H1 (cell line): Measurements from ENCODE around the gene SLC9A3. TPM values are rescaled to one million over a fixed set of nuclear protein-coding genes. Genes with fewer than 3 reads are reported as not detected.

Experiments
- CTCF ChIA-PET: fragments of 300-600 bp; sonication (Branson Sonifier 250); formaldehyde crosslinking; loops from one replicate; lab custom pipeline; 2021; ENCODE audit not compliant: partially characterized antibody; lab: Charles Lee
- POLR2A ChIA-PET: fragments of 300-600 bp; sonication (Branson Sonifier 250); formaldehyde crosslinking; loops from one replicate; lab custom pipeline; 2021; ENCODE audit warnings: inconsistent platforms; ENCODE audit not compliant: partially characterized antibody; lab: Charles Lee
- DNase-seq, 2 experiments: peaks; one replicate each; pipeline versions ENCODE4 v3.0.0 to v3.0.0-alpha.2; 2010 to 2022; ENCODE audit warnings: low spot score in 2 of 2, low read depth in 1 of 2, mixed read lengths in 1 of 2
- FAIRE-seq: peaks from 2 replicates; lab custom pipeline; 2011; peaks lifted over from hg19 to GRCh38; lab: Jason Lieb, UNC
- H2AFZ ChIP-seq: 2 replicates; pipeline ENCODE4 v1.8.1; 2012; ENCODE audit warnings: low read length, inconsistent platforms
- H2AK5ac ChIP-seq: 2 replicates; pipeline ENCODE4 v1.6.1; 2013; ENCODE audit warnings: low read depth, low read length
- H2BK120ac ChIP-seq: replicated peaks from 2 replicates; pipeline ENCODE3; 2013; ENCODE audit warnings: low read depth, low read length, inconsistent platforms
- H2BK12ac ChIP-seq: 2 replicates; pipeline ENCODE4 v1.6.1; 2013; ENCODE audit warnings: low read depth, low read length
- H2BK15ac ChIP-seq: 2 replicates; pipeline ENCODE4 v1.6.1; 2013; ENCODE audit warnings: low read length
- H2BK20ac ChIP-seq: 2 replicates; pipeline ENCODE4 v1.6.1; 2013; ENCODE audit warnings: low read length
- H2BK5ac ChIP-seq: 2 replicates; pipeline ENCODE4 v1.6.1; 2013; ENCODE audit warnings: low read depth, low read length
- H3K14ac ChIP-seq: 2 replicates; pipeline ENCODE4 v1.6.1; 2013; ENCODE audit warnings: inconsistent platforms; ENCODE audit not compliant: insufficient read length
- H3K18ac ChIP-seq: 2 replicates; pipeline ENCODE4 v1.6.1; 2013; ENCODE audit warnings: low read length; ENCODE audit errors: extremely low read depth
- H3K23ac ChIP-seq: 2 replicates; pipeline ENCODE4 v1.6.1; 2013; ENCODE audit warnings: inconsistent platforms; ENCODE audit not compliant: insufficient read length
- H3K23me2 ChIP-seq: 2 replicates; pipeline ENCODE4 v1.6.1; 2013; ENCODE audit warnings: low read depth, low read length
- H3K27ac ChIP-seq: 2 replicates; pipeline ENCODE4 v1.6.1; 2011; ENCODE audit warnings: low read depth, low read length, inconsistent platforms
- H3K27me3 ChIP-seq, 4 experiments: replicated peaks in 1 of 4; 1 replicate in 1 of 4; 2 replicates in 3 of 4; pipeline versions ENCODE4 v1.6.1 to v1.8.1; 2011 to 2013; ENCODE audit warnings: low read length in 3 of 4, mild to moderate bottlenecking in 3 of 4, inconsistent platforms in 2 of 4, mixed read lengths in 2 of 4, moderate library complexity in 1 of 4; ENCODE audit not compliant: control insufficient read depth in 3 of 4, insufficient read depth in 3 of 4; ENCODE audit errors: extremely low read depth in 1 of 4
- H3K36me3 ChIP-seq, 4 experiments: 2 replicates each; pipeline versions ENCODE4 v1.6.1 to v1.8.1; 2011 to 2013; ENCODE audit warnings: mild to moderate bottlenecking in 4 of 4, low read length in 3 of 4, moderate library complexity in 2 of 4, control low read depth in 1 of 4, inconsistent platforms in 1 of 4; ENCODE audit not compliant: insufficient read depth in 4 of 4, control insufficient read depth in 2 of 4
- H3K4ac ChIP-seq: replicated peaks from 2 replicates; pipeline ENCODE3; 2013; ENCODE audit warnings: low read length, low read depth, mixed read lengths, inconsistent platforms; ENCODE audit not compliant: insufficient read length
- H3K4me1 ChIP-seq, 4 experiments: replicated peaks in 1 of 4; 1 replicate in 1 of 4; 2 replicates in 3 of 4; pipeline versions ENCODE4 v1.6.1 to v1.8.1; 2011 to 2013; ENCODE audit warnings: low read length in 3 of 4, inconsistent platforms in 2 of 4, mixed read lengths in 1 of 4; ENCODE audit not compliant: insufficient read depth in 4 of 4, control insufficient read depth in 3 of 4
- H3K4me2 ChIP-seq, 2 experiments: 2 replicates each; pipeline versions ENCODE4 v1.6.1 to v1.8.1; 2011 to 2013; ENCODE audit warnings: low read depth in 2 of 2, low read length in 2 of 2, control low read depth in 1 of 2, inconsistent platforms in 1 of 2, mild to moderate bottlenecking in 1 of 2; ENCODE audit not compliant: insufficient read depth in 1 of 2
- H3K4me3 ChIP-seq, 4 experiments: fragments of 200-600, 300-600 bp in 1 of 4; sonication (generic), shearing (Covaris generic), sonication (Bioruptor Twin) in 1 of 4; 2 replicates each; pipeline versions ENCODE4 v1.5.1 to v1.8.1; 2011 to 2016; ENCODE audit warnings: low read length in 4 of 4, low read depth in 3 of 4, control low read depth in 2 of 4, inconsistent platforms in 2 of 4, mild to moderate bottlenecking in 2 of 4, mixed read lengths in 1 of 4, moderate library complexity in 1 of 4; ENCODE audit not compliant: insufficient read depth in 2 of 4; ENCODE audit errors: extremely low read depth in 1 of 4
- H3K56ac ChIP-seq: replicated peaks from 2 replicates; pipeline ENCODE3; 2013; ENCODE audit warnings: low read depth, mild to moderate bottlenecking, mixed read lengths, low read length, inconsistent platforms; ENCODE audit not compliant: insufficient read length
- H3K79me1 ChIP-seq: 2 replicates; pipeline ENCODE4 v1.6.1; 2013; ENCODE audit warnings: low read depth, low read length, control low read depth
- H3K79me2 ChIP-seq, 2 experiments: 2 replicates each; pipeline versions ENCODE4 v1.6.1 to v1.8.1; 2012 to 2013; ENCODE audit warnings: low read length in 2 of 2, mild to moderate bottlenecking in 2 of 2, inconsistent platforms in 1 of 2; ENCODE audit not compliant: insufficient read depth in 2 of 2, control insufficient read depth in 1 of 2
- H3K9ac ChIP-seq, 4 experiments: replicated peaks in 1 of 4; 1 replicate in 1 of 4; 2 replicates in 3 of 4; pipeline versions ENCODE4 v1.6.1 to v1.8.1; 2011 to 2013; ENCODE audit warnings: low read depth in 3 of 4, low read length in 3 of 4, control low read depth in 2 of 4, mild to moderate bottlenecking in 2 of 4, moderate library complexity in 2 of 4, inconsistent platforms in 1 of 4; ENCODE audit errors: extremely low read depth in 1 of 4
- H3K9me3 ChIP-seq, 2 experiments: 2 replicates each; pipeline versions ENCODE4 v1.6.1 to v1.8.1; 2012 to 2013; ENCODE audit warnings: mild to moderate bottlenecking in 2 of 2, moderate library complexity in 2 of 2, control low read depth in 1 of 2, inconsistent platforms in 1 of 2, low read depth in 1 of 2, low read length in 1 of 2, mixed read lengths in 1 of 2; ENCODE audit not compliant: insufficient read depth in 2 of 2
- H4K20me1 ChIP-seq, 2 experiments: replicated peaks in 1 of 2; 2 replicates each; pipeline versions ENCODE3 to v1.8.1; 2011 to 2013; ENCODE audit warnings: inconsistent platforms in 2 of 2, low read length in 2 of 2, mild to moderate bottlenecking in 1 of 2; ENCODE audit not compliant: insufficient read depth in 2 of 2, control insufficient read depth in 1 of 2
- H4K5ac ChIP-seq: 2 replicates; pipeline ENCODE4 v1.6.1; 2013; ENCODE audit warnings: low read length, low read depth, mixed read lengths, inconsistent platforms; ENCODE audit not compliant: insufficient read length
- H4K8ac ChIP-seq: 2 replicates; pipeline ENCODE4 v1.8.0; 2013; ENCODE audit warnings: mild to moderate bottlenecking, moderate library complexity, low read length, inconsistent platforms; ENCODE audit not compliant: insufficient read depth; ENCODE audit errors: extremely low read depth
- H4K91ac ChIP-seq: replicated peaks from 2 replicates; pipeline ENCODE3; 2013; ENCODE audit warnings: low read length, mixed read lengths, inconsistent platforms; ENCODE audit not compliant: insufficient read length
- RXRA ChIP-seq: IDR thresholded peaks from 2 replicates; pipeline ENCODE4 v1.6.1; 2011; ENCODE audit warnings: low read depth, mild to moderate bottlenecking, low read length, moderate library complexity; ENCODE audit not compliant: insufficient read depth
- WGBS, 2 experiments: shearing (Covaris generic) in 1 of 2; methylation state at CpG; one replicate each; pipeline versions ENCODE4 v1.1.6 to v1.1.7; 2013 to 2015; ENCODE audit warnings: low lambda C conversion rate in 2 of 2, mixed read lengths in 2 of 2, inconsistent platforms in 1 of 2, low coverage in 1 of 2, missing lambda C conversion rate in 1 of 2; ENCODE audit not compliant: insufficient replicate concordance in 2 of 2, insufficient coverage in 1 of 2, insufficient read length in 1 of 2; ENCODE audit errors: extremely low coverage in 1 of 2, missing lambda C conversion rate in 1 of 2; 5-methylcytosine and 5-hydroxymethylcytosine counted together
- polyA plus RNA-seq, 7 experiments: library from polyadenylated mRNA; depleted of rRNA in 3 of 7; stranded (reverse) in 5 of 7; unstranded in 2 of 7; fragments of >200 nt in 5 of 7; fragments of 200-250 nt in 2 of 7; gene quantifications; 1 replicate in 5 of 7; 2 replicates in 1 of 7; 4 replicates in 1 of 7; pipeline versions ENCODE4 v1.2.1 to v1.2.3, GENCODE V29; 2011 to 2013; ENCODE audit warnings: missing spikeins in 2 of 7, mixed read lengths in 2 of 7
- total RNA-seq: library from RNA; stranded (reverse); fragmentation: NEBNext Ultra II Directional; extraction: Animal tissue kit (Norgen Biotek cat#: 25700); gene quantifications from 2 replicates; pipeline ENCODE4 v1.2.1, GENCODE V29; 2021

SLC9A3 gene
- total and polyA plus RNA-seq, 2 of the 8 experiments (the other 6 are each of a cell fraction or from before 2014, with no cell fraction given): 0.95 to 1.0 TPM

DNA sequence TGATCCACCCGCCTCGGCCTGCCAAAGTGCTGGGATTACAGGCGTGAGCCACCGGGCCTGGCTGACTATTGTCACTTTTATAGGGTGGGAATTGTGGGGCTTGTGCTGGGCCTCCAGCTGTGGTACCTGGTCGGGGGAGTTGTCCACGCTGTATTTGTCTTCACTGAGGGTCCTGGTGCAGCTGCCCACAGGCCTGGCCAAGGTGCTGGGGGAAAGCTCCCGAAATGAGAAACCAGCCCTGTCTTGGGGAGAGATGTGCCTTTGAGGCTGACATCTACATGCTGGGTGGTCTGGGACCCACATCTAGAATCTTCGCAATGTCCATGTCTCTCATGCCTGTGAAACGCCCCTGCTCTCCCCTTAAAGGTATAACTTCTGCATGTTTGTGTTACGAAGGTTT is 78.7 kb downstream of the SLC9A3 start:
- FAIRE-seq (no peak), DNase-seq (no peak)
- no peak for TF ChIP-seq RXRA
- ChIA-PET CTCF (interaction anchor here (0.6 to 3.0 kb wide), 19 partner anchors 8 to 190 kb away, joined by 3 to 17 read pairs (median 6); no protein-coding TSS in a partner anchor), POLR2A (interaction anchor here (0.9 to 1.0 kb wide), 2 partner anchors 24 to 27 kb away, joined by 3 to 4 read pairs; no protein-coding TSS in a partner anchor)
- Histone ChIP-seq H4K20me1 (peaks cover 2 to 16% of the 10 kb centered on the region in 2 experiments), H3K18ac (no peak overlapping the region), H4K91ac (no peak overlapping the region), H2AFZ (no peak overlapping the region), H3K14ac (no peak overlapping the region), H2AK5ac (no peak overlapping the region), H2BK12ac (no peak overlapping the region), H3K23ac (no peak overlapping the region), H3K56ac (no peak overlapping the region), H2BK5ac (no peak overlapping the region), H3K9ac (no peak overlapping the region), H3K4me2 (no peak overlapping the region), H2BK15ac (no peak overlapping the region), H4K8ac (no peak overlapping the region), H2BK120ac (no peak overlapping the region), H3K23me2 (peaks cover 13% of the 10 kb centered on the region; the same call in 1 of the 2 replicates), H3K27ac (no peak overlapping the region), H3K4me1 (peaks cover 0 to 12% (median 8%) of the 10 kb centered on the region in 4 experiments; a peak in 5 of 7 replicates), H3K9me3 (no peaks in the 10 kb centered on the region), H3K4me3 (no peak overlapping the region), H3K27me3 (peaks cover 0 to 4% (median 0%) of the 10 kb centered on the region in 4 experiments; a peak in 2 of 7 replicates), H3K79me2 (peaks cover 0 to 8% of the 10 kb centered on the region in 2 experiments; a peak in 1 of 4 replicates), H3K36me3 (peaks cover 13 to 32% (median 19%) of the 10 kb centered on the region in 4 experiments), H3K79me1 (peaks cover 9% of the 10 kb centered on the region; the same call in 1 of the 2 replicates), H3K4ac (no peak overlapping the region), H4K5ac (no peak overlapping the region), H2BK20ac (no peak overlapping the region)
- WGBS, 2 experiments: 90% methylated on average over 8 of the region's 10 CpGs; no CpG with 5 or more reads in 1 of the 2 experiments
